Measurements from ENCODE around the gene IL1A. TPM values are rescaled to one million over a fixed set of nuclear protein-coding genes. Genes with fewer than 3 reads are reported as not detected.

IL1A gene
- total RNA-seq, 4 donors from 2014 or later, result not detected

DNA sequence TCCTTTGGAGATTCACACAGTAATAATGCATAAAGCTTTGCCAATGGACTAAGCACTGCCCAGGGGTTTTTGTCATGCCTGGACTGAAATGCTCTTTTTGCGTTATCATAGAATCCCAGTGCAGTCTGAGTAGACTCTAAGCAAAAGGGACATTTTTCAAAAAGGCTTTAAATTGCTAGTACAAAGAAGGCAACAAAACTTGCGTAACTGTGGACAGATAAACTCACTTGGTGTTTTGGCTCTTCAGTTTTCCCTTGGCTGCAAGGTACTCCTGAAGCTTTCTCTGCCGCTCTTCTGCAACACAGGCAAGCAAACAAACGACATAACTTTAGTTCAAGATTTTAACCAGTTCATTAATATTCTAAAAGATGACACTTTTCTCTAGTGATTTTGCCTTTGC, 22.0 kb downstream of the IL1A start:
- no peaks in the 10 kb centered on the region for H3K9me3 ChIP-seq
- no peak overlapping the region for H3K4me3 ChIP-seq
- no peak overlapping the region for H3K27ac ChIP-seq
- TF ChIP-seq POLR2A (IDR thresholded peaks at IDR 0.05), result no peak
- TF ChIP-seq, protein P1, sequence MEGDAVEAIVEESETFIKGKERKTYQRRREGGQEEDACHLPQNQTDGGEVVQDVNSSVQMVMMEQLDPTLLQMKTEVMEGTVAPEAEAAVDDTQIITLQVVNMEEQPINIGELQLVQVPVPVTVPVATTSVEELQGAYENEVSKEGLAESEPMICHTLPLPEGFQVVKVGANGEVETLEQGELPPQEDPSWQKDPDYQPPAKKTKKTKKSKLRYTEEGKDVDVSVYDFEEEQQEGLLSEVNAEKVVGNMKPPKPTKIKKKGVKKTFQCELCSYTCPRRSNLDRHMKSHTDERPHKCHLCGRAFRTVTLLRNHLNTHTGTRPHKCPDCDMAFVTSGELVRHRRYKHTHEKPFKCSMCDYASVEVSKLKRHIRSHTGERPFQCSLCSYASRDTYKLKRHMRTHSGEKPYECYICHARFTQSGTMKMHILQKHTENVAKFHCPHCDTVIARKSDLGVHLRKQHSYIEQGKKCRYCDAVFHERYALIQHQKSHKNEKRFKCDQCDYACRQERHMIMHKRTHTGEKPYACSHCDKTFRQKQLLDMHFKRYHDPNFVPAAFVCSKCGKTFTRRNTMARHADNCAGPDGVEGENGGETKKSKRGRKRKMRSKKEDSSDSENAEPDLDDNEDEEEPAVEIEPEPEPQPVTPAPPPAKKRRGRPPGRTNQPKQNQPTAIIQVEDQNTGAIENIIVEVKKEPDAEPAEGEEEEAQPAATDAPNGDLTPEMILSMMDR (IDR thresholded peaks at IDR 0.05), result no peak
- no peaks in the 10 kb centered on the region for H3K27me3 ChIP-seq
- peaks cover 0 to 14% (median 7%) of the 10 kb centered on the region in 4 donors for H3K4me1 ChIP-seq
- no peak for DNase-seq
- H3K36me3 ChIP-seq, result no peaks in the 10 kb centered on the region

DNA sequence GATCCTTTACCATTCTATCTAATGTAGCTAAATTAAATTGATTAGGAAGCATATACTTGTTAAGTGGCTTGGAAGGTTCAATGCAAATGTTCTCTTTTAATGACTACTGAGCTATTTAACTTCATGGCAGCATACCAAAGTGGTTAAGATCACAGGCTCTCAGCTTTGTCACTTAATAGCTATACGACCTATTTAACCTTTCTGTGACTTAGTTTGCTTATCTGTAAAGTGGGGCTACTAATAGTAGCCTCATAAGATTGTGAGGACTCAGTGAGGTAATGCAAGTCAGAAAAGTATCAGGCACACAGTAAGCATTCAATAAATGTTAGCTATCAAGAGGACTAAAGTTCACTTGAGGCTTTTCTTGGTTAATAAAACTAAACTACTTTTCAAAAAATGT, 24.1 kb downstream of the IL1A start:
- H3K36me3 ChIP-seq, result no peaks in the 10 kb centered on the region
- no peak overlapping the region for H3K27ac ChIP-seq
- no peak for DNase-seq
- H3K4me3 ChIP-seq, result no peak overlapping the region
- H3K27me3 ChIP-seq, result no peaks in the 10 kb centered on the region
- no peaks in the 10 kb centered on the region for H3K9me3 ChIP-seq
- TF ChIP-seq POLR2A (IDR thresholded peaks at IDR 0.05), result no peak
- TF ChIP-seq, protein P1 (IDR thresholded peaks at IDR 0.05), result no peak
- peaks cover 0 to 12% (median 6%) of the 10 kb centered on the region in 4 donors for H3K4me1 ChIP-seq

DNA sequence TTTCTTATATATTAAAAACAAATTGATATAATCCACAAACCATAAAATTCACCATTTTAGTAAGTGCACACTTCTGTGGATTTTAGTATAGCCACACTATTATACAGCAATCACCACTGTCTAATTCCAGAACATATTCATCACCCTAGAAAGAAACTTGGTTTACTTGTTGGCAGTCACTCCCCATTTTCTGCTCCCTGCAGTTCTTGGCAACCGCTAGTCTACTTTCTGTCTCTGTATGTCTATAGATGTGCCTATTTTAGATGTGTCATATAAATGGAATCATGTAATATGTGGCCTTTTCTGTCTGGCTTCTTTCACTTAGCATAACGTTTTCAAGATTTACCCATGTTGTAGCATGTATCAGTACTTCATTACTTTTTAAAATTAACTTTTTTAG, 25.6 kb downstream of the IL1A start:
- Histone ChIP-seq H3K4me3 (no peak overlapping the region), H3K27ac (no peak overlapping the region), H3K27me3 (no peaks in the 10 kb centered on the region), H3K9me3 (no peaks in the 10 kb centered on the region), H3K4me1 (peaks cover 0 to 3% (median 0%) of the 10 kb centered on the region in 4 donors), H3K36me3 (no peaks in the 10 kb centered on the region)
- no peak for TF ChIP-seq POLR2A (IDR thresholded peaks at IDR 0.05)
- TF ChIP-seq, protein P1 (IDR thresholded peaks at IDR 0.05), result no peak
- DNase-seq, result no peak

DNA sequence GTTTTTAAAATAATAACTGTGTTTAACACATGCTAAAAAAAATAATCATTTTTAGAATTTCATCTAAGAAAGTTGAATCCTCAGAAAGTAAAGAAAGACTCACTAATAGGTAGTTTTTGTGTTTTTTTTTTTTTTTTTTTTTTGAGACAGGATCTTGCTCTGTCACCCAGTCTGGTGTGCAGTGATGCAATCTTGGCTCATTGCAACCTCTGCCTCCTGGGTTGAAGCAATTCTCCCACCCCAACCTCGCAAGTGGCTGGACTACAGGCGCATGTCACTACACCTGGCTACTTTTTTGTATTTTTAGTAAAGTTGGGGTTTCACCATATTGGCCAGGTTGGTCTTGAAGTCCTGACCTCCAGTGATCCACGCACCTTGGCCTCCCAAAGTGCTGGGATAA, 27.0 kb downstream of the IL1A start:
- no peak for DNase-seq
- Histone ChIP-seq H3K4me1 (no peaks in the 10 kb centered on the region), H3K27ac (no peak overlapping the region), H3K27me3 (no peaks in the 10 kb centered on the region), H3K9me3 (no peaks in the 10 kb centered on the region), H3K4me3 (no peak overlapping the region), H3K36me3 (no peaks in the 10 kb centered on the region)
- TF ChIP-seq, protein P1 (IDR thresholded peaks at IDR 0.05), result no peak
- TF ChIP-seq POLR2A (IDR thresholded peaks at IDR 0.05), result no peak

DNA sequence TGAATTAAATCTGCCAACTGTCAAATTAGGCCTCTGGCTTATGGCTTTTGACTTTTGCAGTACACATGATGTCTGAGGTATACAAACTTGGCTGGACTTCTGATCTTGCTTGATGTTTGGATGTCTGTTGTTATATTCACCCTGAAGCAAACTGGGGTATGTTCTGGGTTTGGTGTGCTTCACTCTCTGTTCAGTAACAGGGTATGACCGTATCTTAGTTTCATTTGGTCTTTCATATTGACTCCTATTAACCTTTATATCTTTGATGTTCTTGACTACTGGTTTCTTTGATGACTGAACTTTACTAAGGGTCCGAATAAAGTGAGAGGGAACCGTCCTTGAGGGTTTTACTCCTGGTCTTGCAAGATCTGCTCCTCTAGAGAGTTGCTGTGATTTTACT, 28.1 kb downstream of the IL1A start:
- Histone ChIP-seq H3K4me1 (no peaks in the 10 kb centered on the region), H3K27ac (no peak overlapping the region), H3K9me3 (no peaks in the 10 kb centered on the region), H3K36me3 (no peaks in the 10 kb centered on the region), H3K27me3 (no peaks in the 10 kb centered on the region), H3K4me3 (no peak overlapping the region)
- TF ChIP-seq, protein P1 (IDR thresholded peaks at IDR 0.05), result no peak
- no peak for TF ChIP-seq POLR2A (IDR thresholded peaks at IDR 0.05)
- no peak for DNase-seq

DNA sequence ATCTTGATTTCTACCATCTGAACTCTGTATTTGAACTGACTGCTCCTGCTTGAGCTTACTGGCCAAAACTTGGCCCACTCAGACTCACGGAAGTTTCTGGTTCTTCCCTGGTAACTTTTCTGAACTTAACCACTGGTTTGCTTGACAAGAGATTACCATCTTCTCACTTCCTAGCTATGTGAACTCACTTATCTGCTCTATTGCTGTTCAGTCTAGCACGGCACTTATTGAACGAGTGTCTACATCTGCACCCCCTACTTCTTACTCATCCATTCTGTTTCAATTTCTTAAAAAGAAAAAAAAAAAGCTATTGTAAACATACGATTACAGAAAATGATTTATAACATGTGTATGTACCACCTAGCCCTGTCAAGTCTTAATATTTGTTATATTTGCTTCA, 28.8 kb downstream of the IL1A start:
- Histone ChIP-seq H3K27me3 (no peaks in the 10 kb centered on the region), H3K4me1 (no peaks in the 10 kb centered on the region), H3K4me3 (no peak overlapping the region), H3K36me3 (no peaks in the 10 kb centered on the region), H3K27ac (no peak overlapping the region), H3K9me3 (no peaks in the 10 kb centered on the region)
- no peak for DNase-seq
- no peak for TF ChIP-seq POLR2A (IDR thresholded peaks at IDR 0.05)
- TF ChIP-seq, protein P1 (IDR thresholded peaks at IDR 0.05), result no peak
